ENCODE data around the gene CRHR1.

- TF ChIP-seq CTCF (IDR thresholded peaks at IDR 0.05), result no peak
- no peak for TF ChIP-seq POLR2A (IDR thresholded peaks at IDR 0.05)
These were observed 87.6 kb downstream of the CRHR1 start for GRCh38 chr17:45871718-45872117.
